Measurements from ENCODE around the gene PILRB.
"Not testable (repeated sequence)": the region's sequence is repeated elsewhere in the genome, so short reads cannot be mapped to it uniquely, and the experiment has no call there.

Gene PILRB

DNA sequence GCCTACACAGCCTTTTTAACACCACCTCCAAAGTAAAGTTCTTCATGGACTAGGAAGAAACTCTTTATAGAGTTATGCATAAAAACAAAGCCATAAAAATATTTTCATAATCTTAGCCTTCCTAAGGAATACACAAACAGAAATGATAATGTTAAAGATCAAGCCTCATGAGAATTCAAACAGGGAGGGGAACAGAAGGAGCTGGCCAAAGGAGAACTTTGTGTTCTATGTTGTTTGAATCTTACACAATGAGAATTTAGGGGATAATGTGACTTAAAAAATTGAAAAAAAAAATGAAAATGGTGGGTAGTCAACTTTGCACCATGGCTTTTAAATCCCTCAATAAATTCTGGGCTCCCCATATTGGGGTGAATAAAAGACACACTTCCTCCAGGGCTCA lies 9.1 kb upstream of the PILRB start:
- DNase-seq (ENCODE audit: low spot score), result no peak
- Histone ChIP-seq H3K9me3 (ENCODE audit: severe bottlenecking) (no peaks in the 10 kb centered on the region), H3K4me3 (ENCODE audit: severe bottlenecking) (no peak overlapping the region), H3K27me3 (ENCODE audit: insufficient read depth, poor library complexity, severe bottlenecking) (no peaks in the 10 kb centered on the region), H3K36me3 (ENCODE audit: low read depth) (peaks cover 85% of the 10 kb centered on the region), H3K27ac (ENCODE audit: poor library complexity, severe bottlenecking) (no peak overlapping the region), H3K4me1 (ENCODE audit: insufficient read depth, poor library complexity, severe bottlenecking) (peaks cover 7% of the 10 kb centered on the region)
- ATAC-seq (ENCODE audit: low read depth), result no peak
- TF ChIP-seq, protein P1, sequence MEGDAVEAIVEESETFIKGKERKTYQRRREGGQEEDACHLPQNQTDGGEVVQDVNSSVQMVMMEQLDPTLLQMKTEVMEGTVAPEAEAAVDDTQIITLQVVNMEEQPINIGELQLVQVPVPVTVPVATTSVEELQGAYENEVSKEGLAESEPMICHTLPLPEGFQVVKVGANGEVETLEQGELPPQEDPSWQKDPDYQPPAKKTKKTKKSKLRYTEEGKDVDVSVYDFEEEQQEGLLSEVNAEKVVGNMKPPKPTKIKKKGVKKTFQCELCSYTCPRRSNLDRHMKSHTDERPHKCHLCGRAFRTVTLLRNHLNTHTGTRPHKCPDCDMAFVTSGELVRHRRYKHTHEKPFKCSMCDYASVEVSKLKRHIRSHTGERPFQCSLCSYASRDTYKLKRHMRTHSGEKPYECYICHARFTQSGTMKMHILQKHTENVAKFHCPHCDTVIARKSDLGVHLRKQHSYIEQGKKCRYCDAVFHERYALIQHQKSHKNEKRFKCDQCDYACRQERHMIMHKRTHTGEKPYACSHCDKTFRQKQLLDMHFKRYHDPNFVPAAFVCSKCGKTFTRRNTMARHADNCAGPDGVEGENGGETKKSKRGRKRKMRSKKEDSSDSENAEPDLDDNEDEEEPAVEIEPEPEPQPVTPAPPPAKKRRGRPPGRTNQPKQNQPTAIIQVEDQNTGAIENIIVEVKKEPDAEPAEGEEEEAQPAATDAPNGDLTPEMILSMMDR (IDR thresholded peaks at IDR 0.05; ENCODE audit: poor library complexity, severe bottlenecking), result no peak

GRCh38 chr7:100349757-100350156 lies 8.2 kb upstream of the PILRB start:
- DNase-seq (ENCODE audit: low spot score), result no peak

GRCh38 chr7:100351657-100352058 lies 6.3 kb upstream of the PILRB start:
- DNase-seq (ENCODE audit: low spot score) (no peak), ATAC-seq (ENCODE audit: low read depth) (no peak)
- H3K36me3 ChIP-seq (ENCODE audit: low read depth), result peaks cover 84% of the 10 kb centered on the region
- no peaks in the 10 kb centered on the region for H3K4me1 ChIP-seq (ENCODE audit: insufficient read depth, poor library complexity, severe bottlenecking)
- H3K4me3 ChIP-seq (ENCODE audit: severe bottlenecking), result no peak overlapping the region
- no peak overlapping the region for H3K27ac ChIP-seq (ENCODE audit: poor library complexity, severe bottlenecking)
- TF ChIP-seq, protein P1 (IDR thresholded peaks at IDR 0.05; ENCODE audit: poor library complexity, severe bottlenecking), result no peak
- no peaks in the 10 kb centered on the region for H3K27me3 ChIP-seq (ENCODE audit: insufficient read depth, poor library complexity, severe bottlenecking)
- H3K9me3 ChIP-seq (ENCODE audit: severe bottlenecking), result no peaks in the 10 kb centered on the region

More at GRCh38 chr7:100349757-100350156, 8.2 kb upstream of the PILRB start:
- ATAC-seq (ENCODE audit: low read depth), result no peak
- H3K9me3 ChIP-seq (ENCODE audit: severe bottlenecking), result no peaks in the 10 kb centered on the region
- H3K4me3 ChIP-seq (ENCODE audit: severe bottlenecking), result no peak overlapping the region
- H3K27ac ChIP-seq (ENCODE audit: poor library complexity, severe bottlenecking), result no peak overlapping the region
- TF ChIP-seq, protein P1 (IDR thresholded peaks at IDR 0.05; ENCODE audit: poor library complexity, severe bottlenecking), result no peak
- peaks cover 82% of the 10 kb centered on the region for H3K36me3 ChIP-seq (ENCODE audit: low read depth)
- no peaks in the 10 kb centered on the region for H3K27me3 ChIP-seq (ENCODE audit: insufficient read depth, poor library complexity, severe bottlenecking)
- peaks cover 3% of the 10 kb centered on the region for H3K4me1 ChIP-seq (ENCODE audit: insufficient read depth, poor library complexity, severe bottlenecking)

- not testable (repeated sequence) for ATAC-seq (ENCODE audit: low read depth); H3K27me3 ChIP-seq (ENCODE audit: insufficient read depth, poor library complexity, severe bottlenecking)
- peaks cover 80% of the 10 kb centered on the region for H3K36me3 ChIP-seq (ENCODE audit: low read depth)
Measured at GRCh38 chr7:100352230-100352781, 5.6 kb upstream of the PILRB start.

DNA sequence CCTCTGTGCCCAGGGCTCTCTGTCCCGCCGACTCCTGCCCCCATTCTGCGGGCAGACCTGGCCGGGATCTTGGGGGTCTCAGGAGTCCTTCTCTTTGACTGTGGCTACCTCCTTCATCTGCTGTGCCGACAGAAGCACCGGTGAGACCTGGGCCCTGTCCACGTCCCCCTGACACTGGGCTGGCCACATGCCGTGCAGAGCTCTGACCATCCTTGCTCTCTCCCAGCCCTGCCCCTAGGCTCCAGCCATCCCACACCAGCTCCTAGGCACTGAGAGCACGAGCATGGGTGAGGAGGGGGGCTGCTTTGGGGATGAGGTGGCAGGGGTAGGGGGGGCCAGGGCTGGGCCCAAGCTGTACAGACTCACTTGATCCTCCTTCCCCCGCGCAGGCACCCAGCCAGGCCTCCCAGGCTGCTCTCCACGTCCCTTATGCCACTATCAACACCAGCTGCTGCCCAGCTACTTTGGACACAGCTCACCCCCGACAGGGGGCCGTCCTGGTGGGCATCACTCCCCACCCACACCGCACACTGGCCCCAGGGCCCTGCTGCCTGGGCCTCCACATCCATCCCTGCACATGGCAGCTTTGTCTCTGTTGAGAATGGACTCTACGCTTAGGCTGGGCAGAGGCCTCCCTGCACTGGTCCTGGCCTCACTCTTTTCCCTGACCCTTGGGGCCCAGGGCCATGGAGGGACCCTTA lies 4.8 kb upstream of the PILRB start:
- Histone ChIP-seq H3K4me3 (ENCODE audit: severe bottlenecking) (no peak overlapping the region), H3K36me3 (ENCODE audit: low read depth) (peaks cover 78% of the 10 kb centered on the region), H3K4me1 (ENCODE audit: insufficient read depth, poor library complexity, severe bottlenecking) (no peaks in the 10 kb centered on the region), H3K9me3 (ENCODE audit: severe bottlenecking) (no peaks in the 10 kb centered on the region), H3K27me3 (ENCODE audit: insufficient read depth, poor library complexity, severe bottlenecking) (no peaks in the 10 kb centered on the region), H3K27ac (ENCODE audit: poor library complexity, severe bottlenecking) (no peak overlapping the region)
- TF ChIP-seq, protein P1 (IDR thresholded peaks at IDR 0.05; ENCODE audit: poor library complexity, severe bottlenecking), result no peak
- ATAC-seq (ENCODE audit: low read depth) (no peak), DNase-seq (ENCODE audit: low spot score) (no peak)

More at GRCh38 chr7:100352230-100352781, 5.6 kb upstream of the PILRB start:
- H3K27ac ChIP-seq (ENCODE audit: poor library complexity, severe bottlenecking); H3K4me3 ChIP-seq (ENCODE audit: severe bottlenecking); H3K4me1 ChIP-seq (ENCODE audit: insufficient read depth, poor library complexity, severe bottlenecking); DNase-seq (ENCODE audit: low spot score); H3K9me3 ChIP-seq (ENCODE audit: severe bottlenecking): not testable (repeated sequence)

Measured in RWPE2 (cell line).